ENCODE data around the gene IDH3B.

GRCh38 chr20:2637246-2637645, 26.8 kb downstream of the IDH3B start:
- TF ChIP-seq, protein P1, sequence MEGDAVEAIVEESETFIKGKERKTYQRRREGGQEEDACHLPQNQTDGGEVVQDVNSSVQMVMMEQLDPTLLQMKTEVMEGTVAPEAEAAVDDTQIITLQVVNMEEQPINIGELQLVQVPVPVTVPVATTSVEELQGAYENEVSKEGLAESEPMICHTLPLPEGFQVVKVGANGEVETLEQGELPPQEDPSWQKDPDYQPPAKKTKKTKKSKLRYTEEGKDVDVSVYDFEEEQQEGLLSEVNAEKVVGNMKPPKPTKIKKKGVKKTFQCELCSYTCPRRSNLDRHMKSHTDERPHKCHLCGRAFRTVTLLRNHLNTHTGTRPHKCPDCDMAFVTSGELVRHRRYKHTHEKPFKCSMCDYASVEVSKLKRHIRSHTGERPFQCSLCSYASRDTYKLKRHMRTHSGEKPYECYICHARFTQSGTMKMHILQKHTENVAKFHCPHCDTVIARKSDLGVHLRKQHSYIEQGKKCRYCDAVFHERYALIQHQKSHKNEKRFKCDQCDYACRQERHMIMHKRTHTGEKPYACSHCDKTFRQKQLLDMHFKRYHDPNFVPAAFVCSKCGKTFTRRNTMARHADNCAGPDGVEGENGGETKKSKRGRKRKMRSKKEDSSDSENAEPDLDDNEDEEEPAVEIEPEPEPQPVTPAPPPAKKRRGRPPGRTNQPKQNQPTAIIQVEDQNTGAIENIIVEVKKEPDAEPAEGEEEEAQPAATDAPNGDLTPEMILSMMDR (IDR thresholded peaks at IDR 0.05), result no peak
- no peak for TF ChIP-seq POLR2A (IDR thresholded peaks at IDR 0.05)
